NCI-H128 (cell line): ENCODE measurements around the gene CSRNP3.

Experiments
- DNase-seq: peaks from one replicate; lab custom pipeline; 2025; ENCODE audit not compliant: unreplicated experiment; lab: John Stamatoyannopoulos, UW

The CSRNP3 gene

DNA sequence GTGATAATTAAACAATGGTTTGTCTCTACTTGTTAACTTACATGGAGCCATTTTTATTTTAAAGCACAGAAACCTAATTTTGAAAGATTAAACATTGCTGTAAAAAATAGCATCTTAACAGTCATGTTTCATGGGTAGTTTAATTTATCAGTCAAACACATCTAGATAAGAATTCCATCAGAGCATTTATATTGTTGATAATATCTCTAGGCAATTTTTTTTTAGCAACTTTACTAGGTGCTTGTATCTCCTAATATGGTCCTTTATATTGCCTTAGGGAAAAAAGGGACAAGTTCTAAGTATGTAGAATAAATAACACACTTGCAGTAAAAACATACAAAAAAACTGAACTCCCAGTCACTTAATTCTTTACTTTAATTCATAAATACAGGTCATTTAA lies 863 bp downstream of the CSRNP3 start:
- DNase-seq = no peak

DNA sequence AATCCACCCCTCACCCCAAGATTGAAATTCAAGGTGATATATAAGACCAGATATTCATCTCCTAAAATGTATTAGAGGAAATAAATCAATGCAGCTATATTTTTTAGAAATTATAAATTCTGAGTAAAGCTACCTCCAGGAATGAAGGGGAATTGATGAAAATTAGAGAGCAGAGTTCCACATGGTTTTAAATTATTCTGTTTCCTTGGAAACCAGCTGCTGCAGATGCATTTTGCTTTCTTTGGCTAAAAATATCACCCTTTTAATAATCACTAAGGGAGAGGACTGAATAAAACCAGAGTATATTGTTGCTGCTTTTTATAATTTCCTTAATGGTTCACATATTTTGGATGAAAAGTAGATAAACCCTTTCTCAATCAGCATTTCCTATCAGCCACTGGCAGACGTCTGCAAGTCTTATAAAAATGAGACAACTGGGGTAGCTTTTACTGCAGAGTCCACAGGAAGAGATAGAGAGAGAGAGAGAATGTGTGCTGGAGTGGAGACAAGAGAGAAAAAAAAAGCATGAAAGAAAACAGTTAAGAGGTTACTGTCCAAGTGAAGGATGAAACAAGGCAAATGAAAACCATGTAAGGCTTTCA lies 2.0 kb downstream of the CSRNP3 start:
- DNase-seq = no peak

DNA sequence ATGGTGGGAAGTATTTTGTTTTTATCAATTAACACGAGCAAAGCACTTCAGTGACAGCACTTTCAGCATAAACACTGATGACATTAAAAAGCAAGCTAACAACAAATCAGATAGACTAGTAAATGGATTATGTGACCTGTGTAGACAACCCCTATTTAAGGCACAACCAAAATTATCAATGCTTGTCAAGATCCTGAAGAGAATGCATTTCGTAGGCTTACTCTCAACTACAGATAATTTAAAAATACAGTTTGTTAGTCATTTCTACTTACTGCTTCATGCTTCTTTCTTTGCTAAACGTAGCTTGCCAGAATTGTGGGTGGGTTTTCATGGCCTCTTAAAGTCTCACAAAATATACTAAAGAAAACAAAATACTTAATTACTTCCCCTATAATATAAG lies 3.4 kb downstream of the CSRNP3 start:
- DNase-seq = no peak

DNA sequence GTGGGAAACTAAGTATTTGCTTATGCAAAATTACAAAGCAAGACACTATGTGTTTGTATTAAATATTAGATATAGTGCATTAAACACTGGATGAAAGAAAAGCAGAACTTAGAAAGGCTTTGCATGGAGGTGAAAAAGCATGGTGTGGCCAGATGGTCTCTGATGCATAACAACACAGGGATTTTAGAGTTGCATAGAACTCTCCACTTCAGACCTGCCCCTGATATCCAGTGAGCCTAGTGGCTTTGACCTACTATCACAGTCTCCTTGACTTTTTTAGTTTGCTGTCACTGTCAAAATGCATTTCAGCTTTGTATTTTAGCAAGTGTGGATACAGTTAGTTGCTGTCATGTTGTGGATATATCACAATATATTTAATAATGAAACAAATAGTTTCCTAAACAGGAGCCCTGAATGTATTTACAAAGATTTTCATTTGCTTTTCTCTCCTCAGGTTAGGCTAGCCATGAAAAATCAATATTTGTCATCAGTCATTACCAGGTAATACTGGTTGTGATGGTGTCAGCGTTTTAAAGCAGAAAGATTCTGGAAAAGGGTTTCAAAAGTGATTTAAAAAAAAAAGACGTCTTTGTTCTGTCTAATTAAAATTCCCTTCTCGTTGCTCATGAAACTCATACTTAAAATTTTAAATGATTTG lies 5.2 kb downstream of the CSRNP3 start:
- DNase-seq = no peak

DNA sequence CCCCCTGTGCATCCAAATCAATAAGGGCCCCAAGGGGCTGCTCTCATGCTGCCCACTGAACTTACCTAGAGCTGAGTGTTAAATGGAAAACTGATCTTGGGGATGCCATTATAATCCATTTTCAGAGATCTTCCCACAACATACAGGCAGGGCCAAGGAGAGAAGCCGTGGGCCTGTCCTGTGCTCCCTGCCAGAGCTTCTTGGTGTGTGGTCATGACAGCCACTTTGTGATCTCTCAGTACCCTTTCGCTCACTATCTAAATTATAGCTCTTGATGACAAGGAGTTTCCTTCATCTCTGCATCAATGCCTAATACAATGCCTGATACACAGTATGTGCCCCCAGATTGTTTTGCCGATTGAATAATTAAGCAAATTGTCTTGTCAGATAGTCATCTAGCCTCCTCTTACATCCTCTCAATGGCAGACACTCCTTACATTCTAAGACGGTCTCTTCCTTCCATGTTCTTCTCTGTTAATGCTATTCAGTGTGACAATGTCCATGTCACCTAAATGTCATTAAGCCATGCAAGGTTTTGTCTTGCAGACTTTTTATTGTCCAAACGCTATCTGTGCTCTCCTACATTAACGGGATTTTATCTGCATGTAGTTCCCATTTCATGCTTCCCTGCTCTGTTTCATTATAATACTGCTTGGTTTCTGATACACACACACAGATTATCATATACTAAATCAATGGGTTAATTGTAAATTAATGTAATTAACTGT lies 5.9 kb downstream of the CSRNP3 start:
- DNase-seq = no peak

DNA sequence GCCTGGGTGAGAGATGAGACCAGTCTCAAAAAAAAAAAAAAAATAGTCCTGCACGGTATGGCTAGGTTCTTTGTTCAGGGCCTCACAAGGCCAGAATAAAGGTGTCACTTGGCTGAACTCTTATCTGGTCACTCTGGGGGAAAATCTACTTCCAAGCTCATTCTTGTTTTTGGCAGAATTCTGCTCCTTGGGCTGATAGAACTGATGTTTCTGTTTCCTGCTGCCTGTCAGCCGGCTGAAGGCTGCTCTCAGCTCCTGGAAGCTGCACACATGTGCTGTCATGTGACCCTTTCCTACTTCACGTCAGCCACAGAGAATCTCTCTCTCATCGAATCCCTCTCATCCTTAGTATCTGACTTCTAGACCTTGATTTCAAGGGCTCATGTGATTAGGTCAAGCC lies 10.4 kb downstream of the CSRNP3 start:
- DNase-seq = no peak

DNA sequence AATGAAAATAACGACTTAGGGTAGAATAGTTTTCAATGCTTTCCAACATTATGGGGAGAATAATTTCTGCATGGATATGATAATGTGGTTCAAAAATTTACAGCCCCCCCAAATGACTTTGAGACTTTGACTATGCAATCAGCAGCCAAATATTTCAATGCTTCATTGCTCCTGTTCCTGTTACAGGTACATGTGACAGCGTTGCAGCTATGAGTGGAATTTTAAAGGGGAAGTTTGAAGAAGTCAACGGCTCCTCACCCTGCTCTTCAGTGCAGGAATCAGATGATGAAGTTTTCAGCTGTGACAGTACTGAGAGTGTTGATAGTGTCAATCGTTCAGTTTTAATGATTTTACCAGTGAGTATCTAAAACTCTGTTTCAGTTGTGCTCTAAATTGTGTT lies 25.1 kb downstream of the CSRNP3 start:
- no peak for DNase-seq

DNA sequence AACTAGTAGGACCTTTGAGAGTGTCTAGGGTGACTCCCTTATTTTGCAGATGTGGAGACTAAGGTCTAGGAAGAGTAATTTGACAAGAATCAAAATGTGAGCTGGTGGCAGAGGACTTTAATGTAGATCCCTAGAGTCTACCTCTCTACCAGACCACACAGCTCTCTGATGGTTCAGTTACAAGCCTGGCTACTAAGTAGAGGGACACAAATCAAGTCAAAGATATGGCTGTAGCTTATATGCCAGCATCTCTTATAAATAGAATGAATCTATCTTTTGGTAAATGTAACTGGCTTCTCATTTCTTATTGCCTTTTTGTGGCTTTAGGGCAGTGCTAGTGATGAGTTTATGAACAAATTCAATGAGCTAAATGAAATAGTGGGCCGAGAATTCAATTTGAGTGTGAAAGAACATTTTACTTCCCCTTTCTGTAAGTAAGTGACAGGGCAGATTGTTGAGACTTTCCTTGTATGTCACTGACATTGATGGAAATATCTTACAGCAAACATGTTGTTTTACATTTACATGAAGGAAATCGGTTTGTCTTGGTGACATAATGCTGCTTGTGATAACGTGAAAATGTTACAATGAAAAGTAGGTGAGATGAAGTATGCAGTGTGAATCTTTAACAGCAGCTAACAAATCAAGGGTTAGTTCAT lies 28.3 kb downstream of the CSRNP3 start:
- no peak for DNase-seq

DNA sequence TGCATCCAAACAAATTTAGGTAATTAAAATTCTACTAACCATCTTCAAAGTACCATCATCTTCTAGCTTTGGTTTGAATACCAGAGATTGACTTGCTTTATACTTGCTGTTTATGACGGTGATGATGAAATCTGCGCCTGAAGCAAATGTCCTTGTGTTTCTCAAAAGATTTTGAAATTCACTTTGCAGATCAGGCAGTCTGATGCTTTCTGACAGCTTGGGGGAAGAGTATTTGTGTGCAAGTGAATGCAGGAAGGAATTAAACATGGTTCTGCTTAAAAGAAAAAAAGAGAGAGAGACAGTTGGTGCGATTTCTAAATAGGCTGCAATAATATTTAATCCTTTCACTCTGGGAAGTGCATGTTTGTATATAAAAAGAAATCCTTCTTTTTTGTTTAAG lies 29.6 kb downstream of the CSRNP3 start:
- DNase-seq = no peak

DNA sequence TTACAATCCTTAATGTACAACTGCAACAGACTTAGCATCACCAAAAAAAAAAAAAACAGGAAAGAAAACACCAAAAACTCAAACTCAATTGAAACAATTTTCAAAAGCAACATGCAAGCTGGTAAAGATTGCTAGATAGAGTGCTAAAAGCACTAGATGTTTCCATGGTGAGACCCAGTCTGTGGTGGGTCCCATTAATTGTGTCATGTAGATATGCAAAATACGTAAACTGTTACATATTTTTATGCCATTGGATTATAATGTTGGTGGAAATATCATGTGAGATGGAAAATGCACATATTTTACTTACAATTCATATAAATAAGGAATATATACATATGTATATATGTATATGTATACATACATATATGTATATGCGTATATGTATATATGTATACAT lies 30.5 kb downstream of the CSRNP3 start:
- no peak for DNase-seq

DNA sequence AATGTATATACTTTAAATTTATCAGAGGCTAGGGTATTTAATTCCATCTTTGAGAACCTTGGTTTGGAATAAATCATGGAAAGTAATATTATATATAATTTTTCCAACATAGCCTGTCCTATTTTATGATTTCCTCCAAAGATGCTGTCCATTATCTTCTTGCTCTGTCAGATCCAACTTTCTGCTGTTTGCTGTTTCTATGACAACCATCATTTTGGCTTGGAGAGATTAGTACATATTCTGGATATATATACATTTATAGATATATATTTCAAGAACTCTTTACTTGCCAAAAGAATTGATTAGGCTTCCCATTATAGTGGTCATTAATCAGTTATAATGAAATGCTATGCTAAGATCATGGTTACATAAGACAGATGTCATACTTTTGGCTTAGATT lies 31.3 kb downstream of the CSRNP3 start:
- DNase-seq = no peak

DNA sequence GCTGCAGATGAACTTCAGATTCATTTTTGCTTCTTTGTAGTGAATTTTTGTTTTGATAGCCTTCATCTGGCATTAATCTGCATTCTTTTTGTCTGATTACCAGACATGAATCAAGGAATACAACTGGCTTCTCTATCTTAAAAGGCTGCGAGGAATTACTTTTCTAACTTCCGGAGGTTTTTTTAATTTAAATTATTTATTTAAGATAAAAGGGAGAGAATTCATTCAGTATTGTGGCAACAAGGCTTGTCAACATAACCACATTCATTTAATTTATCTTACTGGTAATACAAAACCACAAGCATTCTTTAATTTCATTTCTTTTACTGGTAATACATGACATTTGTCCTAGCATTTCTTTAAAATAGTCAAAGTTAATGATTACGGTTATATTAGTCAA lies 36.0 kb downstream of the CSRNP3 start:
- DNase-seq = no peak

DNA sequence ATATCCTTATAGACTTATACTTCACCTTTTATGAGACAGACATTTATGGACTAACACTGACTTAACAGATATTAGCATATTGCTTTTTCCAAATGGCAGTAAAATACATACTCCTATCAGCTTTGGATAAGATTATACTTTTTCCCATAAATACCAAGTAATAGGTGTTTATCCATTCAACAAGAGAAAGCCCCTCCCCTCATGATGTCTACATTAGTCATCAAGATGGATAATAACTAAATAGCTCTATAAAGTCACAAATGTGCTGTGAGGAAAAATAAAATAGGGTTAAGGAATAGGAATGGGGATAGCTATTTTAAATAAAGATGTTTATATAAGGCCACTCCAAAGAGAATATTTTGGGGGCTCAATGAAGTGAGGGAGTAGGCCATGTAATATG lies 39.4 kb downstream of the CSRNP3 start:
- DNase-seq = no peak

DNA sequence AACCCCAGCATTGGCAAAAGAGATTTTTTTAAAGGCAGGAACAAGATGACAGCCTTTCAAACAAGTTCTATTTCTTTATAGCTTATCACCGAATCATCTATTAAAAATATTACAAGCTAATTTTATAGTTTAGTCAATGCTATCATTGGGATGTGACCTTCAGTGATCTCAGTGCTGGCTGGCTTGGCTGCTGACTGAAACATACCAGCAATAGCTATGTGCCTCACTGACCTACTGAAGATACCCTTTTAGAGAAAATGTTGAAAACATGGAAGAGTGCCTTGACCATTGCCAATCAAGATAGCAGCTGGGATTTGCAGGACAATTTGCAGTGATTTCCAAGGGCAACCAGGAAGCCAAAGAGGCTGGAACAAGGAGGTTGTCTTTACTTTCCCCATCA lies 44.0 kb downstream of the CSRNP3 start:
- DNase-seq = no peak

DNA sequence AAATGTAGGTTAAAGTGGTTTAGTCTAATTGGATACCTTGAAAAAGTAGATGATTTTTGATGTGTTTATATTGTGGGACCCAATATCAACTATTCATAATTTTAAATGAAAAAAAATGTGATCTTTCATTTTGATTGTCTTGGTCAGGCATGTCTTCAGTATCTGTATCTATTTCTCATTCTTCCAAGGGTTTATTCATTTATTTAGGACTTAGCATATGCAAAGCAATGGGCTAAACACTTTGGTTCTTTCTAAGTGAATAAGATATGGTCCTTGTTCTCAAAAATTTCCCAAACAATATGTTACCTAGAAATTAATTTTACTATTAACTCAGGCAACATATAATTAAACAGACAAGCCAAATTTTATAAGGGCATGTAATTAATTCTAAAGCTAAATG lies 49.1 kb downstream of the CSRNP3 start:
- DNase-seq = no peak

DNA sequence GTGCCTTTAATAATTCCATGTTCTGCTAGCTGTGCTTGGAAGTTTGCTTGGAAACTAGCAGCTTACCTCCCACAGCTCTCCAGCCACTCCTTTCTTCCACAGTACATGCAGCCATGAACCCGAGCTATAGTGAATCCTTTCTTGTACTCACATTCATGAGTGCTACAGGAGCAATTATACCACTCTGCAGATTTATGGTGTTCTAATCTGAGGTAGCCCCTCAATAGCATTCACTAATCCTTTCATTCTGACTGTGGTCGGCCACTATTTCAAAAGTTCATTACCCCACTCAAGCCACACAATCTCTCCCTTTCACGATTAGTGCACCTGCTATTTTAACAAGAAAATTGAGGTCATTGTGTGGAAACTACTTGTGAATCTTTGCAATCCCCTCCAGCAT lies 53.2 kb downstream of the CSRNP3 start:
- DNase-seq = no peak

DNA sequence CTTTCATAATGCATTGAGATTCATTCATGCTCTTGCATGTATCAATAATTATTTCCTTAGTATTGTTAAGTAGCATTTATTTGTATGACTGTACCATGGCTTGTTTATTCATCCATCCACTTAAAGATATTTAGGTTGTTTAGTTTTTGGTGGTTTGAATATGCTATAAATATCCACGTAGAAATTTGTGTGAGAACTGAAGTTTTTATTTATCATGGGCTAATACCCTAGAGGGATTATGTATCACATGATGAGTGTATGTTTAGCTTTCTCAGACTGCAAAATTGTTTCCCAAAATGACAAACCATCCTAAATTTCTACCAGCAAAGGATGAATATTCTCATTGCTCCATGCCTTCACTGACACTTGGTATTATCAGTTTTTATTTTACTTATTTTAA lies 55.2 kb downstream of the CSRNP3 start:
- DNase-seq = no peak

DNA sequence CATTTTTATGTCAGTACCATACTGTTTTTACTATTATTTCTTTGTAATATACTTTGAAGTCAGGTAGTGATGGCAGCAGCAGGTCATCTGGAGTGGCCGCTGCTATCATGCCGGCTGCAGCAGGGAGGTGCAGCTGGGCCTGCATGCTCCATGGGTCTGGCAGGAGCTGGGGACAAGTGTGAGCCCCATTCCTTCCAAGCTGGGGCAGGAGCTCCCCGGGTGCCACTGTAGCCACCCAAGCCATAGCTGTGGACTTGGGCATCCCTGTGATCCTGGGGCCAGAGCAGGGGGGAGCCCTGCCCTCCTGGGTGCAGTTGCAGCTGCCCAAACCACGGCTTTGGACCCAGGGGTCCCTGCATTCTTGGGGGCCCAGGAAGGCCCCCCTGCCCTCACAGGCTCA lies 59.2 kb downstream of the CSRNP3 start:
- no peak for DNase-seq

DNA sequence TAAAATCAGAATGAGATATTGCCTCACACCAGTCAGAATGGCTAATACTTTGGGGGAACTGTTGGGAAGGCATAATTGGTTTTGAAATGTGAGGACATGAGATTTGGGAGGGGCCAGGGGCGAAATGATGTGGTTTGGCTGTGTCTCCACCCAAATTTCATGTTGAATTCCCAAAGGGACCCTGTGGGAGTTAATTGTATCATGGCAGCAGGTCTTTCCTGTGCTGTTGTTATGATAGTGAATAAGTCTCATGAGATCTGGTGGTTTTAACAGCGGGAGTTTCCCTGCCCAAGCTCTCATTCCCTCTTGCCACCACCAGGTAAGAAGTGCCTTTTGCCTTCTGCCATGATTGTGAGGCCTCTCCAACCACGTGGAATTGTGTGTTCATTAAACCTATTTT lies 59.6 kb downstream of the CSRNP3 start:
- DNase-seq = no peak

DNA sequence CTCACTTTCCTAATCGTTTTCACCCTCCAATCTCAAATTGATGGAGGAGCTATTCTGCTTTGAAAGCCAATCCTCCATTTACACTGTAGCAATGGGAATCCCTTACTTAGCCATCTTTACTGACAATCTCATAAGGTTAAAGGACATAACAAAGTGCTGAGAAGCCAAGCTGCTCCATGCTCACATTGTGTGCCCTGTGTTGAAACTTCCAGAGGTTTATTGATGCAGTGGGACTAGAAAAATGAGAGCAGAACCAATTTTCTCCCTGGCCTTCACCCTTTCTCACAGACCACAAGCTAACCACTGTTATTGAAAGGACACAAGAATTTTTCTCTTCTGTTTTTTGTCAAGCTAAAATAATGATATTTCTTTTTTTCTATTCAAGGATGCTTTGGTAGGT lies 63.8 kb downstream of the CSRNP3 start:
- DNase-seq = no peak

DNA sequence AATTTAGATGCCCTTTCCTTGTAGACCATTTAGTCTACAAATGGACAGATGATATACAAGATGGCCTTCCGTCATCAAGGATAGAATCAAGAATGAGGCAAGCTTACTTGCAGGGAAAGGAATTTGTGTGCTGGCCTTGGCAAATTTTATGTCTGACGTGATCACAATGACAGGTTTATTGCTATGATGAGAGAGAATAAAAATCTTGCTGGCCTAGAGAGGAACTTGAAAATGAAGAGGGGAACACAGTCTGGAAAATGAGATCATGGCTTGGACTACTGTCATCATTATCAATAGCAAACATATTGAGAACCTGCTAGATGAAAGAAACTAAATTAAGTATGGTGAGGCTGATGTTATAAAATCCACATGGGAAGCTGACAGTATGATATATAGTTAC lies 66.0 kb downstream of the CSRNP3 start:
- DNase-seq = no peak

DNA sequence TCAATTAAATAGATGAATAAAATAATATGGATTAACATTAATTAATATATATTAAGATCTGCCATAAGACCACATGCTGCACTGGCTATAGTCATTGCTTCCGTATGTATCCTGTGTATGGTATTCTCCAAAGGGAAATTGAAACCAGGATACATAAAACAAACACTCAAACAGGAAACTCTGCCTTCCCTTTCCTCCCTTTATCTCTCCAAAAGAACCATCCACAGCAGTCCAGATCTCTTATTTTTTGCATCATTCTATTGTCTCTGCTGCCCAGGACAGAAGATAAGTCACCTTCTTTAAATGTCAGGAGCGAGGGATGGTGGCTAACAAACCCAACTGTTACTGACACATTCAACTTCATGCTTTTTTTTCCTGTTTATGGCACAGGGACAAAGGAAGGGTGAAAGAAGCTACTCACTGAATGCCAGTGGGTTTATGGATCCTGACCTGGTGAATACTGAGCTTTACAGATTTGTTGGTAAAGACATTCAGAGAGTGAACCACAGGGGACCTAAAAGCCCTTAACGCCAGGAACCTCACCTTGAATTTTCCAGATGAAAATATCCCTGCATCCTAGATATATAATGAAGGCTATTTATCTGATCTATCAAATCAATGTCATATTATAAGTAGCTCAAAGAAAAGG lies 67.5 kb downstream of the CSRNP3 start:
- no peak for DNase-seq
